Caco-2 (cell line): ENCODE results near the gene TMEM42. TPM values are rescaled to one million over a fixed set of nuclear protein-coding genes. Genes with fewer than 3 reads are reported as not detected.

Experiments used
- BruUV-seq: library from RNA; stranded (reverse); fragments of 400-500 nt; replicated peaks from 2 replicates; lab custom pipeline; 2021; lab: Mats Ljungman, UMichigan
- CTCF ChIA-PET: fragments of 300-600 bp; sonication (Branson Sonifier 250); formaldehyde crosslinking; loops from one replicate; lab custom pipeline; 2022; ENCODE audit warnings: antibody characterized with exemption; lab: Charles Lee
- POLR2A ChIA-PET: fragments of 300-600 bp; sonication (Branson Sonifier 250); formaldehyde crosslinking; loops from one replicate; lab custom pipeline; 2022; ENCODE audit warnings: antibody characterized with exemption; lab: Charles Lee
- DNase-seq, 2 experiments: peaks; one replicate each; pipeline versions ENCODE4 v3.0.0 to v3.0.0-alpha.2; 2020 to 2022
- H3K27me3 ChIP-seq: replicated peaks from 2 replicates; pipeline ENCODE4 v1.6.0; 2011; ENCODE audit warnings: low read length; ENCODE audit not compliant: control insufficient read depth, insufficient read depth
- H3K36me3 ChIP-seq: 2 replicates; pipeline ENCODE4 v1.5.1; 2011; ENCODE audit warnings: low read length; ENCODE audit not compliant: control insufficient read depth, insufficient read depth
- H3K4me1 ChIP-seq: fragments of 250-450 bp; sonication (Bioruptor Pico); 2 replicates; pipeline ENCODE4 v1.5.1; 2020; ENCODE audit warnings: mild to moderate bottlenecking
- H3K4me3 ChIP-seq: 2 replicates; pipeline ENCODE4 v1.5.1; 2011; ENCODE audit warnings: low read depth, mild to moderate bottlenecking, control low read depth, low read length
- H3K9me3 ChIP-seq: fragments of 250-450 bp; sonication (Bioruptor Pico); 2 replicates; pipeline ENCODE4 v1.5.1; 2020; ENCODE audit warnings: mild to moderate bottlenecking, moderate library complexity
- H3K27ac Mint-ChIP-seq: one replicate; pipeline ENCODE4 v1.8.0; 2022; ENCODE audit warnings: mixed read lengths; ENCODE audit not compliant: unreplicated experiment
- H3K27me3 Mint-ChIP-seq: one replicate; pipeline ENCODE4 v1.8.0; 2022; ENCODE audit warnings: mixed read lengths; ENCODE audit not compliant: insufficient read depth, unreplicated experiment
- H3K36me3 Mint-ChIP-seq: one replicate; pipeline ENCODE4 v1.8.0; 2022; ENCODE audit warnings: mild to moderate bottlenecking, mixed read lengths; ENCODE audit not compliant: insufficient read depth, unreplicated experiment
- H3K4me1 Mint-ChIP-seq: one replicate; pipeline ENCODE4 v1.8.0; 2022; ENCODE audit warnings: low read depth, mixed read lengths; ENCODE audit not compliant: unreplicated experiment
- H3K4me3 Mint-ChIP-seq: one replicate; pipeline ENCODE4 v1.8.0; 2022; ENCODE audit warnings: mild to moderate bottlenecking, moderate library complexity, mixed read lengths; ENCODE audit not compliant: unreplicated experiment
- H3K9me3 Mint-ChIP-seq: one replicate; pipeline ENCODE4 v1.8.0; 2022; ENCODE audit warnings: mixed read lengths; ENCODE audit not compliant: unreplicated experiment
- intact Hi-C: fragments of 100-400 bp; cut with micrococcal nuclease; formaldehyde crosslinking; loops from one replicate; pipeline ENCODE4 v1.10.0; 2022; ENCODE audit not compliant: unreplicated experiment
- total RNA-seq: library from RNA; stranded (reverse); gene quantifications from 2 replicates; pipeline ENCODE4 v1.2.3, GENCODE V29; 2022
- TF ChIP-seq, protein P1 (sequence below), 2 experiments: fragments of 200-600 bp in 1 of 2; IDR thresholded peaks; 1 replicate in 1 of 2; 2 replicates in 1 of 2; pipeline versions ENCODE4 v1.5.1 to v1.8.0; 2011 to 2022; ENCODE audit warnings: antibody characterized with exemption in 1 of 2, control low read depth in 1 of 2, inconsistent platforms in 1 of 2, low read depth in 1 of 2, low read length in 1 of 2, mild to moderate bottlenecking in 1 of 2, moderate library complexity in 1 of 2; ENCODE audit not compliant: insufficient read depth in 1 of 2, severe bottlenecking in 1 of 2, unreplicated experiment in 1 of 2

Gene TMEM42
- total RNA-seq, 1 experiment from 2014 or later, result 8.8 TPM

GRCh38 chr3:44825264-44825925, 36.3 kb upstream of the TMEM42 start:
- Histone ChIP-seq H3K27me3 (no peaks in the 10 kb centered on the region), H3K9me3 (no peaks in the 10 kb centered on the region), H3K4me1 (no peaks in the 10 kb centered on the region), H3K36me3 (no peaks in the 10 kb centered on the region), H3K4me3 (no peak overlapping the region)
- Mint-ChIP-seq H3K36me3 (peaks cover 57% of the 10 kb centered on the region), H3K4me3 (no peak overlapping the region), H3K27me3 (no peaks in the 10 kb centered on the region), H3K9me3 (peaks cover 9% of the 10 kb centered on the region), H3K4me1 (no peaks in the 10 kb centered on the region), H3K27ac (no peak overlapping the region)
- ChIA-PET POLR2A (no interaction called here), CTCF (no interaction called here)
- TF ChIP-seq, protein P1, sequence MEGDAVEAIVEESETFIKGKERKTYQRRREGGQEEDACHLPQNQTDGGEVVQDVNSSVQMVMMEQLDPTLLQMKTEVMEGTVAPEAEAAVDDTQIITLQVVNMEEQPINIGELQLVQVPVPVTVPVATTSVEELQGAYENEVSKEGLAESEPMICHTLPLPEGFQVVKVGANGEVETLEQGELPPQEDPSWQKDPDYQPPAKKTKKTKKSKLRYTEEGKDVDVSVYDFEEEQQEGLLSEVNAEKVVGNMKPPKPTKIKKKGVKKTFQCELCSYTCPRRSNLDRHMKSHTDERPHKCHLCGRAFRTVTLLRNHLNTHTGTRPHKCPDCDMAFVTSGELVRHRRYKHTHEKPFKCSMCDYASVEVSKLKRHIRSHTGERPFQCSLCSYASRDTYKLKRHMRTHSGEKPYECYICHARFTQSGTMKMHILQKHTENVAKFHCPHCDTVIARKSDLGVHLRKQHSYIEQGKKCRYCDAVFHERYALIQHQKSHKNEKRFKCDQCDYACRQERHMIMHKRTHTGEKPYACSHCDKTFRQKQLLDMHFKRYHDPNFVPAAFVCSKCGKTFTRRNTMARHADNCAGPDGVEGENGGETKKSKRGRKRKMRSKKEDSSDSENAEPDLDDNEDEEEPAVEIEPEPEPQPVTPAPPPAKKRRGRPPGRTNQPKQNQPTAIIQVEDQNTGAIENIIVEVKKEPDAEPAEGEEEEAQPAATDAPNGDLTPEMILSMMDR (IDR thresholded peaks at IDR 0.05; ENCODE audit: insufficient read depth in 1 of 2, low read depth in 1 of 2, low read length in 1 of 2, severe bottlenecking in 1 of 2, unreplicated experiment in 1 of 2), result no peak
- DNase-seq, result no peak
- no TSS peak for BruUV-seq
- intact Hi-C loops, result no loop called here

DNA sequence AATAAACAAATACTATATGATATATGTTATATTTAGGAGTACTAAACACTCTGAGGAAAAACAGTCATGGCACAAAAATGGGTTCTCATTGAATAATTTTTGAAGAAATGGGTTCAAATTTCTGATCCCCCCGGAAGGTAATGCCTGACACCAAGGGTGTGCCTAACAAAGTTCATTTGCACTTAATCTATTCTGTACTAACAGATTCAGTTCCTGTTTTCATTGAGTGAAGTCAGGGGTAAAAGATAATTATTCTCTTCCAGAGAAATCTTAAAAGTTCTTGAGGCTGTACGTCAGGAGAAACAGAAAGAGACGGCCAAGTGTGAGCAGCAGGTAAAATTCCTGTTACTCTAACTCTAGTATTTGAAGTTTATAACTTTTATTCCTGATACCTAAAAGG, 34.5 kb upstream of the TMEM42 start:
- intact Hi-C loops, result no loop called here
- no peak overlapping the region for H3K4me3 Mint-ChIP-seq
- no TSS peak for BruUV-seq
- Histone ChIP-seq H3K27me3 (no peaks in the 10 kb centered on the region), H3K4me3 (no peak overlapping the region), H3K36me3 (no peaks in the 10 kb centered on the region), H3K4me1 (no peaks in the 10 kb centered on the region), H3K9me3 (no peaks in the 10 kb centered on the region)
- no peaks in the 10 kb centered on the region for H3K4me1 Mint-ChIP-seq
- no peaks in the 10 kb centered on the region for H3K27me3 Mint-ChIP-seq
- TF ChIP-seq, protein P1 (IDR thresholded peaks at IDR 0.05; ENCODE audit: insufficient read depth in 1 of 2, low read depth in 1 of 2, low read length in 1 of 2, severe bottlenecking in 1 of 2, unreplicated experiment in 1 of 2), result no peak
- H3K27ac Mint-ChIP-seq, result no peak overlapping the region
- peaks cover 9% of the 10 kb centered on the region for H3K9me3 Mint-ChIP-seq
- ChIA-PET POLR2A (no interaction called here), CTCF (no interaction called here)
- H3K36me3 Mint-ChIP-seq, result peaks cover 48% of the 10 kb centered on the region
- no peak for DNase-seq

- TF ChIP-seq, protein P1 (IDR thresholded peaks at IDR 0.05; ENCODE audit: insufficient read depth in 1 of 2, low read depth in 1 of 2, low read length in 1 of 2, severe bottlenecking in 1 of 2, unreplicated experiment in 1 of 2), result no peak
- no peak overlapping the region for H3K4me3 ChIP-seq
- H3K36me3 ChIP-seq, result no peaks in the 10 kb centered on the region
- no peaks in the 10 kb centered on the region for H3K4me1 Mint-ChIP-seq
- intact Hi-C loops, result no loop called here
- H3K27me3 Mint-ChIP-seq, result no peaks in the 10 kb centered on the region
- no peak for DNase-seq
- POLR2A ChIA-PET, result no interaction called here
- no peaks in the 10 kb centered on the region for H3K27me3 ChIP-seq
- H3K4me3 Mint-ChIP-seq, result no peak overlapping the region
- CTCF ChIA-PET, result no interaction called here
- peaks cover 10% of the 10 kb centered on the region for H3K9me3 ChIP-seq
- no TSS peak for BruUV-seq
- no peak overlapping the region for H3K27ac Mint-ChIP-seq
- H3K36me3 Mint-ChIP-seq, result peaks cover 29% of the 10 kb centered on the region
- H3K9me3 Mint-ChIP-seq, result peaks cover 11% of the 10 kb centered on the region
- H3K4me1 ChIP-seq, result no peaks in the 10 kb centered on the region
These were observed 30.5 kb upstream of the TMEM42 start for GRCh38 chr3:44831232-44831631.
